Mucosa of rectum (tissue), 2 donors: Measurements from ENCODE around the gene RFTN1.
A peak's percentile ranks its signal among the peaks of the same experiment; 100 is the strongest.

Source experiments
- H3K27ac ChIP-seq, 2 donors: one replicate each; pipeline ENCODE4 v1.7.0; 2013; ENCODE audit warnings: inconsistent platforms in 2 of 2, low read depth in 2 of 2, low read length in 2 of 2
- H3K27me3 ChIP-seq, 2 donors: one replicate each; pipeline ENCODE4 v1.7.0; 2013; ENCODE audit warnings: low read length in 2 of 2; ENCODE audit not compliant: control insufficient read depth in 2 of 2, insufficient read depth in 2 of 2
- H3K36me3 ChIP-seq, 2 donors: one replicate each; pipeline ENCODE4 v1.7.0; 2013; ENCODE audit warnings: low read length in 2 of 2; ENCODE audit not compliant: control insufficient read depth in 2 of 2, insufficient read depth in 2 of 2
- H3K4me1 ChIP-seq, 2 donors: one replicate each; pipeline ENCODE4 v1.7.0; 2013; ENCODE audit warnings: low read length in 2 of 2, mild to moderate bottlenecking in 1 of 2; ENCODE audit not compliant: control insufficient read depth in 2 of 2, insufficient read depth in 2 of 2
- H3K4me3 ChIP-seq, 2 donors: one replicate each; pipeline ENCODE4 v1.7.0; 2013; ENCODE audit warnings: low read length in 2 of 2
- H3K9ac ChIP-seq, 2 donors: one replicate each; pipeline ENCODE4 v1.7.0; 2013; ENCODE audit warnings: low read length in 2 of 2, low read depth in 1 of 2, mild to moderate bottlenecking in 1 of 2
- H3K9me3 ChIP-seq, 2 donors: one replicate each; pipeline ENCODE4 v1.7.0; 2013; ENCODE audit warnings: low read length in 2 of 2; ENCODE audit not compliant: control insufficient read depth in 2 of 2
- donor health status: healthy.
- donor health status: Normal muscosa, but diverticular disease.

The RFTN1 gene

DNA sequence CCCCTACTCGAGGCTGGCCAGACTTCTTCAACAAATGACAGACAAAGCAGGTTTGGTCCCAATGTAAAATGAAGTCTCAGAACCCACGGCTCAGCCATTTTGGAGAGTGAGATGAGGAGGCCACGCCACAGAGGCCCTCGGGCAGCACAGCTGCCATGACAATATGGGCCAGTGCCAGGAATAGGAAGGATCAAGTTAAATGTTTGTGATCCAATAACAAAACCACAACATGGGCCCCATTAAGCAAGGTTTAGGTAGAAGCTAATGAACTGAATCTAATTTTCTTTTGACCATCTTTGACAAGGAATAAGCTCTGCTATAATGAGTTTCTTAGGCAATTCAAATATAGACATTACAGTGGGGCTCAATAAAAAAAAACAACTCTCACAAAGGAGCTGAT lies 52.6 kb downstream of the RFTN1 start:
- Histone ChIP-seq H3K27ac (no peak overlapping the region), H3K27me3 (no peaks in the 10 kb centered on the region), H3K9ac (no peak overlapping the region), H3K4me3 (no peak overlapping the region), H3K36me3 (no peaks in the 10 kb centered on the region), H3K9me3 (no peaks in the 10 kb centered on the region), H3K4me1 (peaks cover 0 to 5% of the 10 kb centered on the region in 2 donors)

DNA sequence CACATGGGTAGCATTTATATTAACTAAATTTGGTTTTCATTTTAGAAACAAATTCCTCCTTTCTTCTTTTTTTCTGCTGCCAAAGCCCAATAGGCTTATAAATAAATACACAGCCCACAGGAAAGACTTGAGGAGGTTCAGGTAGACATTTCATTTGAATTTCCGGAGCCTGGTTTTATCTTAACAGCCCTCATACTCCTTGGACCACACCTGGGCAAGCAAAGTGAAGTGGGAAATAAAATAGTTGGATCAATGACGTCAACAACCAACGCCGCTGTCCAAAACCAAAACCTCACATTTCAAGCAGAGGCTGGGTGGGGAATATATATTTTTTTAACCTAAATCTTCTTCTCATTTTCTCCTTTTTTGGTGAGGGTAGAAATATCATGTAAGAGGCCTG lies 53.2 kb downstream of the RFTN1 start:
- Histone ChIP-seq H3K27me3 (no peaks in the 10 kb centered on the region), H3K9ac (no peak overlapping the region), H3K9me3 (no peaks in the 10 kb centered on the region), H3K36me3 (no peaks in the 10 kb centered on the region), H3K4me1 (peaks cover 0 to 5% of the 10 kb centered on the region in 2 donors), H3K4me3 (no peak overlapping the region), H3K27ac (no peak overlapping the region)

DNA sequence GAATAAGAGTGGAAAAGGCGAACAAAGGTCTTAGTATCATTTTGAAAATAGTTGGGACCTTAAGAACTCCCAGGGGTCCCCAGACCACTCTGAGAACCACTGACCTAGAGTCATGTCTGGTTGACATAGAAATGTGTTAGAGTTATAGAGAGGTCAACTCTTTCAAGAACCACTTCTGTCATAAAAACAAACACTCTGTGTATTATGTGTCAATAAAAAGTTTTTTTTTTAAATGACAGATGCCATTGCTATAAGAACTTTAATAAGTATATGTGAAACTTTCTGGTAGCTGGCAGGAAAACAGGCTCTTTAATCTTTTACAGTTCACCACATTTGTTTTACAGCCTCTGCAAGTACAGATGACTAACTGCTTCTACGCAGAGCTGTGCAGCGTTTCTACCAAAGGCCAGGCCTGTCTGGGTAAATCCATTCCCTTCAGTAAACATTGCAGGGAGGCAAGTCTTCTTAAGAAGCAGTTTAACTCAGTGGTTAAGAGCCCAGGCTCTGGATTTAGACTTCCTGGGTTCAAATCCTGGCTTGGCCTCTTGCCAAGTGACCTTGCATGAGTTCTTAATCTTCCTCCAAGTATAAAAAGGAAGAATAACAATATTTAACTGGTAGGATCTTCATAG lies 56.6 kb downstream of the RFTN1 start:
- Histone ChIP-seq H3K36me3 (no peaks in the 10 kb centered on the region), H3K9ac (no peak overlapping the region), H3K27ac (no peak overlapping the region), H3K27me3 (no peaks in the 10 kb centered on the region), H3K9me3 (no peaks in the 10 kb centered on the region), H3K4me1 (peaks cover 0 to 5% of the 10 kb centered on the region in 2 donors), H3K4me3 (no peak overlapping the region)

GRCh38 chr3:16455966-16456365 lies 57.5 kb downstream of the RFTN1 start:
- Histone ChIP-seq H3K9me3 (no peaks in the 10 kb centered on the region), H3K4me3 (no peak overlapping the region), H3K4me1 (peaks cover 0 to 5% of the 10 kb centered on the region in 2 donors), H3K27me3 (no peaks in the 10 kb centered on the region), H3K36me3 (no peaks in the 10 kb centered on the region), H3K27ac (no peak overlapping the region), H3K9ac (no peak overlapping the region)

DNA sequence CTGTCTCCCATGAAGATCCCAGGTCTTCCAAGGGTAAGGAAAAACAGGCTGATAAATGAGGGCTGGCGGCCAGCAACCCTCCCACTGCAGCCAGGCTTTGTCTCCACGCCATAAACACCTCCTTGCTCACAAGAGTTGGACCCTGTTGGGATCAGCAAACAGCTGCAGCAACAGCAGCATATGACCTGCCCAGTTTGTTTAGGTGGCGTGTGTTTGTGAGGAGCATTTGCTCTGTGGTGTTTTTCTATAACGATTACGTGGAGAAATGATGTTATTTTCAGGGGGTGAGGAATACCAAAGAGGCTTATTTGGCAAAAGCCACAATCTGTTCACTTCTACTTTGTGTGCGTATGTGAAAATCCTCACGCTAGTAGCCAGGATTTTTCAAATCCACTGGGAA lies 58.5 kb downstream of the RFTN1 start:
- H3K4me3 ChIP-seq: no peak overlapping the region
- peaks cover 0 to 5% of the 10 kb centered on the region in 2 donors for H3K4me1 ChIP-seq
- no peak overlapping the region for H3K9ac ChIP-seq
- no peaks in the 10 kb centered on the region for H3K9me3 ChIP-seq
- H3K27me3 ChIP-seq: no peaks in the 10 kb centered on the region
- no peaks in the 10 kb centered on the region for H3K36me3 ChIP-seq
- H3K27ac ChIP-seq: peak overlapping the region in 1 of 2 donors; percentile 12

GRCh38 chr3:16452261-16452660 lies 61.2 kb downstream of the RFTN1 start:
- no peak overlapping the region for H3K27ac ChIP-seq

DNA sequence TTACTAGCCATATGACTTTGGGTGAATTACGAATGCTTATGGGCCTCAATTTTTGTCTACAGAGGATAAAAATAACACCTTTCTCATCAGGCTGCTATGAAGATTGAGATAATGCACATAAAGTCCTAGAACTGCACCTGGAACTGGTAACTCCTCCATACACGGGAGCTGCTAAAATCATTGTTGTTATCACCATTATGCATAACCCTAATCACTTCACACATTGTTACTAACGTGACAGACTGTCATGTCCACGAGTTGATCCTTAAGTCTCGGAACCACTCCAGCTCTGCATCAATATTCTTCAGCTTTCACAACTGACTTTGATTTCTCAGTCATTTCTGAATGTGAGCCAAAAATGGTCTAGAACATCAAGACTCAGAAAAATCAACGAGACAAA lies 64.1 kb downstream of the RFTN1 start:
- Histone ChIP-seq H3K36me3 (no peaks in the 10 kb centered on the region), H3K9ac (no peak overlapping the region), H3K27ac (no peak overlapping the region), H3K4me1 (peaks cover 0 to 3% of the 10 kb centered on the region in 2 donors), H3K9me3 (no peaks in the 10 kb centered on the region), H3K27me3 (no peaks in the 10 kb centered on the region), H3K4me3 (no peak overlapping the region)

More at GRCh38 chr3:16452261-16452660, 61.2 kb downstream of the RFTN1 start:
- Histone ChIP-seq H3K27me3 (no peaks in the 10 kb centered on the region), H3K9me3 (no peaks in the 10 kb centered on the region), H3K36me3 (no peaks in the 10 kb centered on the region), H3K9ac (no peak overlapping the region), H3K4me3 (no peak overlapping the region), H3K4me1 (peaks cover 1 to 2% of the 10 kb centered on the region in 2 donors)

DNA sequence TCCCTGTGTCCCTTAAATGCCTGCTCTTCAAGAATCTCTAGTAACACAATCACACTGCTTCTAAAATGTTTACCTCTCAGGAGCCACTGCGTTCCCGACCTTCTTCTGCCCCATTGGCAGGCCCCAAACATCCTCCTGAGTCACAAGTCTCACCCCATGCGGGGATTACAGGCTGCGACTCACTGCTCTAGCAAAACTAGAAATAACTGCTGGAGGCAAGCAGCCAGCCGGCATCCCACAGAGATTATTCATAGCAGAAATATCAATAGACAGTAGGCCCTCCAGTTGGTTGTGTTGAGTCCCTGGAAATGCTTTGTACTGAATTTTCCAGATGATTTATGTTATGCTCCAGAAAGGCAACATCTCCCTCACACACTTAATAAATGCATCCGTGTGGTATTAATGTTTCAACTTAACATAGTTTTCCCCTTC lies 64.8 kb downstream of the RFTN1 start:
- Histone ChIP-seq H3K27me3 (no peaks in the 10 kb centered on the region), H3K36me3 (no peaks in the 10 kb centered on the region), H3K4me3 (no peak overlapping the region), H3K9me3 (no peaks in the 10 kb centered on the region), H3K27ac (peak overlapping the region in 1 of 2 donors; percentile 16), H3K4me1 (peaks cover 0 to 3% of the 10 kb centered on the region in 2 donors), H3K9ac (no peak overlapping the region)

DNA sequence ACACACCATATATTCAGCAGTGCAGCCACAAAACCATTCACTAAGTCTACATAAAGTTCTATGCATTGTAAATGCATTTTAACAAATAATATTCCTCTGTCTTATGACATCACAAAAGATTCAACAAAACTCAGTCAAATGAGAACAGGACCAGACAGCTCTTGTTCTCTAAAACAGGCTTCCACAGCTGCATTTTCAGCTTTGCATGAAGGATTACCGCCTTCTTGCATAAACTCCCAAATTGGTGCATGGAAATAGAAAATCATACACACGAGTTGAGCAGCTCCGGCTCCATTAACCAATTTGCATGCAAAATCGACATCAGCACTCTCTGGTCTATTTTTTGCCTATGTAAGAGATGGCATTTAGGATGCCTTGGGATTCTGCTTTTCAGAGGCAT lies 66.4 kb downstream of the RFTN1 start:
- H3K27ac ChIP-seq: no peak overlapping the region
- no peaks in the 10 kb centered on the region for H3K36me3 ChIP-seq
- H3K9me3 ChIP-seq: no peaks in the 10 kb centered on the region
- no peaks in the 10 kb centered on the region for H3K27me3 ChIP-seq
- no peak overlapping the region for H3K4me3 ChIP-seq
- peaks cover 0 to 3% of the 10 kb centered on the region in 2 donors for H3K4me1 ChIP-seq
- no peak overlapping the region for H3K9ac ChIP-seq

GRCh38 chr3:16444344-16444743 lies 69.2 kb downstream of the RFTN1 start:
- Histone ChIP-seq H3K27ac (no peak overlapping the region), H3K9ac (no peak overlapping the region), H3K36me3 (no peaks in the 10 kb centered on the region), H3K4me1 (peaks cover 0 to 3% of the 10 kb centered on the region in 2 donors), H3K27me3 (no peaks in the 10 kb centered on the region), H3K9me3 (no peaks in the 10 kb centered on the region), H3K4me3 (no peak overlapping the region)
